Measurements from ENCODE around the gene CTIF.

The CTIF gene

GRCh38 chr18:48752478-48752877, 213.6 kb downstream of the CTIF start:
- no peaks in the 10 kb centered on the region for H3K27me3 ChIP-seq (replicated peaks; ENCODE audit: control insufficient read depth, insufficient read depth, low read length, poor library complexity, severe bottlenecking)
- no peaks in the 10 kb centered on the region for H3K4me1 ChIP-seq (ENCODE audit: control insufficient read depth, insufficient read depth, low read length, poor library complexity, severe bottlenecking)
- DNase-seq: no peak
- H3K4me3 ChIP-seq (ENCODE audit: insufficient read depth, low read depth, low read length, poor library complexity, severe bottlenecking): no peak overlapping the region
- H3K9me3 ChIP-seq (ENCODE audit: control insufficient read depth, low read length): no peaks in the 10 kb centered on the region
- H3K36me3 ChIP-seq (ENCODE audit: control insufficient read depth, insufficient read depth, low read length): no peaks in the 10 kb centered on the region
- H3K27ac ChIP-seq (ENCODE audit: insufficient read depth, low read length, poor library complexity, severe bottlenecking): no peak overlapping the region

GRCh38 chr18:48752928-48753327, 214.1 kb downstream of the CTIF start:
- no peaks in the 10 kb centered on the region for H3K27me3 ChIP-seq (replicated peaks; ENCODE audit: control insufficient read depth, insufficient read depth, low read length, poor library complexity, severe bottlenecking)
- H3K4me1 ChIP-seq (ENCODE audit: control insufficient read depth, insufficient read depth, low read length, poor library complexity, severe bottlenecking): no peaks in the 10 kb centered on the region
- H3K27ac ChIP-seq (ENCODE audit: insufficient read depth, low read length, poor library complexity, severe bottlenecking): no peak overlapping the region
- no peak for DNase-seq
- H3K4me3 ChIP-seq (ENCODE audit: insufficient read depth, low read depth, low read length, poor library complexity, severe bottlenecking): no peak overlapping the region
- H3K9me3 ChIP-seq (ENCODE audit: control insufficient read depth, low read length): no peaks in the 10 kb centered on the region
- no peaks in the 10 kb centered on the region for H3K36me3 ChIP-seq (ENCODE audit: control insufficient read depth, insufficient read depth, low read length)

- H3K27ac ChIP-seq (ENCODE audit: insufficient read depth, low read length, poor library complexity, severe bottlenecking): no peak overlapping the region
These were observed 214.9 kb downstream of the CTIF start for GRCh38 chr18:48753691-48754090.

GRCh38 chr18:48754559-48754958, 215.7 kb downstream of the CTIF start:
- H3K4me1 ChIP-seq (ENCODE audit: control insufficient read depth, insufficient read depth, low read length, poor library complexity, severe bottlenecking): no peaks in the 10 kb centered on the region
- no peaks in the 10 kb centered on the region for H3K36me3 ChIP-seq (ENCODE audit: control insufficient read depth, insufficient read depth, low read length)
- H3K27me3 ChIP-seq (replicated peaks; ENCODE audit: control insufficient read depth, insufficient read depth, low read length, poor library complexity, severe bottlenecking): no peaks in the 10 kb centered on the region
- no peak overlapping the region for H3K4me3 ChIP-seq (ENCODE audit: insufficient read depth, low read depth, low read length, poor library complexity, severe bottlenecking)
- DNase-seq: no peak
- no peaks in the 10 kb centered on the region for H3K9me3 ChIP-seq (ENCODE audit: control insufficient read depth, low read length)
- no peak overlapping the region for H3K27ac ChIP-seq (ENCODE audit: insufficient read depth, low read length, poor library complexity, severe bottlenecking)

More at GRCh38 chr18:48753691-48754090, 214.9 kb downstream of the CTIF start:
- Histone ChIP-seq H3K4me1 (ENCODE audit: control insufficient read depth, insufficient read depth, low read length, poor library complexity, severe bottlenecking) (no peaks in the 10 kb centered on the region), H3K9me3 (ENCODE audit: control insufficient read depth, low read length) (no peaks in the 10 kb centered on the region), H3K36me3 (ENCODE audit: control insufficient read depth, insufficient read depth, low read length) (no peaks in the 10 kb centered on the region), H3K4me3 (ENCODE audit: insufficient read depth, low read depth, low read length, poor library complexity, severe bottlenecking) (no peak overlapping the region), H3K27me3 (replicated peaks; ENCODE audit: control insufficient read depth, insufficient read depth, low read length, poor library complexity, severe bottlenecking) (no peaks in the 10 kb centered on the region)
- DNase-seq: no peak

GRCh38 chr18:48754993-48755473, 216.2 kb downstream of the CTIF start:
- no peaks in the 10 kb centered on the region for H3K4me1 ChIP-seq (ENCODE audit: control insufficient read depth, insufficient read depth, low read length, poor library complexity, severe bottlenecking)
- no peaks in the 10 kb centered on the region for H3K36me3 ChIP-seq (ENCODE audit: control insufficient read depth, insufficient read depth, low read length)
- no peaks in the 10 kb centered on the region for H3K9me3 ChIP-seq (ENCODE audit: control insufficient read depth, low read length)
- no peak for DNase-seq
- no peaks in the 10 kb centered on the region for H3K27me3 ChIP-seq (replicated peaks; ENCODE audit: control insufficient read depth, insufficient read depth, low read length, poor library complexity, severe bottlenecking)
- no peak overlapping the region for H3K27ac ChIP-seq (ENCODE audit: insufficient read depth, low read length, poor library complexity, severe bottlenecking)
- H3K4me3 ChIP-seq (ENCODE audit: insufficient read depth, low read depth, low read length, poor library complexity, severe bottlenecking): no peak overlapping the region

- Histone ChIP-seq H3K4me1 (ENCODE audit: control insufficient read depth, insufficient read depth, low read length, poor library complexity, severe bottlenecking) (no peaks in the 10 kb centered on the region), H3K27me3 (replicated peaks; ENCODE audit: control insufficient read depth, insufficient read depth, low read length, poor library complexity, severe bottlenecking) (no peaks in the 10 kb centered on the region), H3K4me3 (ENCODE audit: insufficient read depth, low read depth, low read length, poor library complexity, severe bottlenecking) (no peak overlapping the region), H3K27ac (ENCODE audit: insufficient read depth, low read length, poor library complexity, severe bottlenecking) (no peak overlapping the region), H3K9me3 (ENCODE audit: control insufficient read depth, low read length) (no peaks in the 10 kb centered on the region), H3K36me3 (ENCODE audit: control insufficient read depth, insufficient read depth, low read length) (no peaks in the 10 kb centered on the region)
- DNase-seq: no peak
These were observed 217.8 kb downstream of the CTIF start for GRCh38 chr18:48756511-48757226.

GRCh38 chr18:48757367-48757766, 218.5 kb downstream of the CTIF start:
- no peaks in the 10 kb centered on the region for H3K9me3 ChIP-seq (ENCODE audit: control insufficient read depth, low read length)
- no peaks in the 10 kb centered on the region for H3K27me3 ChIP-seq (replicated peaks; ENCODE audit: control insufficient read depth, insufficient read depth, low read length, poor library complexity, severe bottlenecking)
- no peak overlapping the region for H3K4me3 ChIP-seq (ENCODE audit: insufficient read depth, low read depth, low read length, poor library complexity, severe bottlenecking)
- no peaks in the 10 kb centered on the region for H3K36me3 ChIP-seq (ENCODE audit: control insufficient read depth, insufficient read depth, low read length)
- no peak overlapping the region for H3K27ac ChIP-seq (ENCODE audit: insufficient read depth, low read length, poor library complexity, severe bottlenecking)
- H3K4me1 ChIP-seq (ENCODE audit: control insufficient read depth, insufficient read depth, low read length, poor library complexity, severe bottlenecking): no peaks in the 10 kb centered on the region
- DNase-seq: no peak

- Histone ChIP-seq H3K36me3 (ENCODE audit: control insufficient read depth, insufficient read depth, low read length) (no peaks in the 10 kb centered on the region), H3K27me3 (replicated peaks; ENCODE audit: control insufficient read depth, insufficient read depth, low read length, poor library complexity, severe bottlenecking) (no peaks in the 10 kb centered on the region), H3K9me3 (ENCODE audit: control insufficient read depth, low read length) (no peaks in the 10 kb centered on the region), H3K4me3 (ENCODE audit: insufficient read depth, low read depth, low read length, poor library complexity, severe bottlenecking) (no peak overlapping the region), H3K27ac (ENCODE audit: insufficient read depth, low read length, poor library complexity, severe bottlenecking) (no peak overlapping the region), H3K4me1 (ENCODE audit: control insufficient read depth, insufficient read depth, low read length, poor library complexity, severe bottlenecking) (no peaks in the 10 kb centered on the region)
- no peak for DNase-seq
These were observed 219.1 kb downstream of the CTIF start for GRCh38 chr18:48757906-48758305.

- DNase-seq: no peak
- Histone ChIP-seq H3K27me3 (replicated peaks; ENCODE audit: control insufficient read depth, insufficient read depth, low read length, poor library complexity, severe bottlenecking) (no peaks in the 10 kb centered on the region), H3K9me3 (ENCODE audit: control insufficient read depth, low read length) (no peaks in the 10 kb centered on the region), H3K4me3 (ENCODE audit: insufficient read depth, low read depth, low read length, poor library complexity, severe bottlenecking) (no peak overlapping the region), H3K36me3 (ENCODE audit: control insufficient read depth, insufficient read depth, low read length) (no peaks in the 10 kb centered on the region), H3K4me1 (ENCODE audit: control insufficient read depth, insufficient read depth, low read length, poor library complexity, severe bottlenecking) (no peaks in the 10 kb centered on the region), H3K27ac (ENCODE audit: insufficient read depth, low read length, poor library complexity, severe bottlenecking) (no peak overlapping the region)
These were observed 222.8 kb downstream of the CTIF start for GRCh38 chr18:48761582-48761981.

- Histone ChIP-seq H3K4me3 (ENCODE audit: insufficient read depth, low read depth, low read length, poor library complexity, severe bottlenecking) (no peak overlapping the region), H3K36me3 (ENCODE audit: control insufficient read depth, insufficient read depth, low read length) (no peaks in the 10 kb centered on the region), H3K9me3 (ENCODE audit: control insufficient read depth, low read length) (no peaks in the 10 kb centered on the region), H3K4me1 (ENCODE audit: control insufficient read depth, insufficient read depth, low read length, poor library complexity, severe bottlenecking) (no peaks in the 10 kb centered on the region), H3K27ac (ENCODE audit: insufficient read depth, low read length, poor library complexity, severe bottlenecking) (no peak overlapping the region), H3K27me3 (replicated peaks; ENCODE audit: control insufficient read depth, insufficient read depth, low read length, poor library complexity, severe bottlenecking) (no peaks in the 10 kb centered on the region)
- DNase-seq: no peak
These were observed 223.2 kb downstream of the CTIF start for GRCh38 chr18:48762022-48762421.

Measured in effector memory CD4-positive, alpha-beta T cell (primary cell).